ENCODE data around the gene COL6A1. TPM values are rescaled to one million over a fixed set of nuclear protein-coding genes. Genes with fewer than 3 reads are reported as not detected.
A peak's percentile ranks its signal among the peaks of the same experiment; 100 is the strongest.

Gene COL6A1
- total and polyA plus RNA-seq, 2 of the 13 experiments (the other 11 are each of a cell fraction or from before 2014, with no cell fraction given), result 3.1 to 4.8 TPM

DNA sequence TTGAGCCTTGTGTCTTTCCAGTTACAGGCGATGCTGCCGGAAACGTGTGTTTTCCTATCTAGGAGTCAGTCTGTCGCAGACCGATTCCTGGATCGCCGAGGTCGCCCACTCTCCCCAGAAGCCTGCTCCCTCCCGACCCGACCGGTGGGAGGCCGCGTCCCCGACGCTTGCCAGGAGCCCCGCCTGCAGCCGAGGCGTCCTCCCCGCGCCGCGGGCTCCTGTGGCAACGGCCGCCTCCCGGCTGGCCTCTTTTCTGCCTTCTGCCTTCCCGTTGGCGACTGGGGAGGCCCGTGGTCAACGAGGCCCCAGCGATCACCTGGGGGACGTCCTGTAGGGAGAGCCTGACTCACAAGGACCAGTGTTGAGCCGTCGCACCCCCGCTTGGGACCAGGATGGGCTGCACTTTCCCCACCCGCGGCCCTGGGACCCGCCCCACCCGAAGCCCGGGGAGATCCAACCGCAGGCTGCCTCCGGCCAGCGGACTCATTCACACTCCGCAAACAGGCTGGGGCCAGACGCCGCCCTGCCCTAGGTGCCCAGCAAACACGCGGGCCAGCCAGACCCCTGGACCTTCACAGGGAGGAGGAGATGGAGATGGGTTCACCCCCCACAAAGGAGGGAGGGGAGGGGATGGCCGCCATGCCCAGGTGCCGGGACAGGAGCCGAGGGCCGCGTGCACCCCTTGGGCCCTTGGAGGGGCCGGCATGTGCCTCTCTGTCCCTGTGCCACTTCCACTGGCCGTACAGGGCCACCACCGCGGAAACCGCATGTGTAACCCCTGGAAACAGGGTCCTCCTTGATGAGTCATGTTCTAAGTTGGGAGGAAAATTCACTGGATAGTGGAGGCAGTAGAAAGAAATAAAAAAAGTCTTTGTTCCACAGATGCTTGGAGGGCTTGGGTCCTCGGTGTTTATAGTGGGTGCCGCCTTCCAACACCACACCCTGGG, 7.2 kb upstream of the COL6A1 start (continued):
- TF ChIP-seq HNRNPL (IDR thresholded peaks at IDR 0.05; ENCODE audit: low read depth, low read length), result 0 out of 2 replicates have a peak, but pooled peaks have one; percentile 27
- TF ChIP-seq ZNF574 (CRISPR knock-in tag; IDR thresholded peaks at IDR 0.05), result 0 out of 2 replicates have a peak, but pooled peaks have one; percentile 3
- TF ChIP-seq NKX3-1 (CRISPR knock-in tag; IDR thresholded peaks at IDR 0.05), result no peak
- TF ChIP-seq HOMEZ (CRISPR knock-in tag; IDR thresholded peaks at IDR 0.05; ENCODE audit: low read depth), result no peak
- TF ChIP-seq, protein P1, sequence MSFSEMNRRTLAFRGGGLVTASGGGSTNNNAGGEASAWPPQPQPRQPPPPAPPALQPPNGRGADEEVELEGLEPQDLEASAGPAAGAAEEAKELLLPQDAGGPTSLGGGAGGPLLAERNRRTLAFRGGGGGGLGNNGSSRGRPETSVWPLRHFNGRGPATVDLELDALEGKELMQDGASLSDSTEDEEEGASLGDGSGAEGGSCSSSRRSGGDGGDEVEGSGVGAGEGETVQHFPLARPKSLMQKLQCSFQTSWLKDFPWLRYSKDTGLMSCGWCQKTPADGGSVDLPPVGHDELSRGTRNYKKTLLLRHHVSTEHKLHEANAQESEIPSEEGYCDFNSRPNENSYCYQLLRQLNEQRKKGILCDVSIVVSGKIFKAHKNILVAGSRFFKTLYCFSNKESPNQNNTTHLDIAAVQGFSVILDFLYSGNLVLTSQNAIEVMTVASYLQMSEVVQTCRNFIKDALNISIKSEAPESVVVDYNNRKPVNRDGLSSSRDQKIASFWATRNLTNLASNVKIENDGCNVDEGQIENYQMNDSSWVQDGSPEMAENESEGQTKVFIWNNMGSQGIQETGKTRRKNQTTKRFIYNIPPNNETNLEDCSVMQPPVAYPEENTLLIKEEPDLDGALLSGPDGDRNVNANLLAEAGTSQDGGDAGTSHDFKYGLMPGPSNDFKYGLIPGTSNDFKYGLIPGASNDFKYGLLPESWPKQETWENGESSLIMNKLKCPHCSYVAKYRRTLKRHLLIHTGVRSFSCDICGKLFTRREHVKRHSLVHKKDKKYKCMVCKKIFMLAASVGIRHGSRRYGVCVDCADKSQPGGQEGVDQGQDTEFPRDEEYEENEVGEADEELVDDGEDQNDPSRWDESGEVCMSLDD (CRISPR knock-in tag; IDR thresholded peaks at IDR 0.05; ENCODE audit: borderline replicate concordance), result 0 out of 2 replicates have a peak, but pooled peaks have one; percentile 21
- 0 out of 2 replicates have a peak, but pooled peaks have one; percentile 24 for TF ChIP-seq HDAC1 (CRISPR knock-in tag; IDR thresholded peaks at IDR 0.05)
- TF ChIP-seq, protein P2, sequence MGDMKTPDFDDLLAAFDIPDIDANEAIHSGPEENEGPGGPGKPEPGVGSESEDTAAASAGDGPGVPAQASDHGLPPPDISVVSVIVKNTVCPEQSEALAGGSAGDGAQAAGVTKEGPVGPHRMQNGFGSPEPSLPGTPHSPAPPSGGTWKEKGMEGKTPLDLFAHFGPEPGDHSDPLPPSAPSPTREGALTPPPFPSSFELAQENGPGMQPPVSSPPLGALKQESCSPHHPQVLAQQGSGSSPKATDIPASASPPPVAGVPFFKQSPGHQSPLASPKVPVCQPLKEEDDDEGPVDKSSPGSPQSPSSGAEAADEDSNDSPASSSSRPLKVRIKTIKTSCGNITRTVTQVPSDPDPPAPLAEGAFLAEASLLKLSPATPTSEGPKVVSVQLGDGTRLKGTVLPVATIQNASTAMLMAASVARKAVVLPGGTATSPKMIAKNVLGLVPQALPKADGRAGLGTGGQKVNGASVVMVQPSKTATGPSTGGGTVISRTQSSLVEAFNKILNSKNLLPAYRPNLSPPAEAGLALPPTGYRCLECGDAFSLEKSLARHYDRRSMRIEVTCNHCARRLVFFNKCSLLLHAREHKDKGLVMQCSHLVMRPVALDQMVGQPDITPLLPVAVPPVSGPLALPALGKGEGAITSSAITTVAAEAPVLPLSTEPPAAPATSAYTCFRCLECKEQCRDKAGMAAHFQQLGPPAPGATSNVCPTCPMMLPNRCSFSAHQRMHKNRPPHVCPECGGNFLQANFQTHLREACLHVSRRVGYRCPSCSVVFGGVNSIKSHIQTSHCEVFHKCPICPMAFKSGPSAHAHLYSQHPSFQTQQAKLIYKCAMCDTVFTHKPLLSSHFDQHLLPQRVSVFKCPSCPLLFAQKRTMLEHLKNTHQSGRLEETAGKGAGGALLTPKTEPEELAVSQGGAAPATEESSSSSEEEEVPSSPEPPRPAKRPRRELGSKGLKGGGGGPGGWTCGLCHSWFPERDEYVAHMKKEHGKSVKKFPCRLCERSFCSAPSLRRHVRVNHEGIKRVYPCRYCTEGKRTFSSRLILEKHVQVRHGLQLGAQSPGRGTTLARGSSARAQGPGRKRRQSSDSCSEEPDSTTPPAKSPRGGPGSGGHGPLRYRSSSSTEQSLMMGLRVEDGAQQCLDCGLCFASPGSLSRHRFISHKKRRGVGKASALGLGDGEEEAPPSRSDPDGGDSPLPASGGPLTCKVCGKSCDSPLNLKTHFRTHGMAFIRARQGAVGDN (CRISPR knock-in tag; IDR thresholded peaks at IDR 0.05), result peak; percentile 58
- TF ChIP-seq, protein P3, sequence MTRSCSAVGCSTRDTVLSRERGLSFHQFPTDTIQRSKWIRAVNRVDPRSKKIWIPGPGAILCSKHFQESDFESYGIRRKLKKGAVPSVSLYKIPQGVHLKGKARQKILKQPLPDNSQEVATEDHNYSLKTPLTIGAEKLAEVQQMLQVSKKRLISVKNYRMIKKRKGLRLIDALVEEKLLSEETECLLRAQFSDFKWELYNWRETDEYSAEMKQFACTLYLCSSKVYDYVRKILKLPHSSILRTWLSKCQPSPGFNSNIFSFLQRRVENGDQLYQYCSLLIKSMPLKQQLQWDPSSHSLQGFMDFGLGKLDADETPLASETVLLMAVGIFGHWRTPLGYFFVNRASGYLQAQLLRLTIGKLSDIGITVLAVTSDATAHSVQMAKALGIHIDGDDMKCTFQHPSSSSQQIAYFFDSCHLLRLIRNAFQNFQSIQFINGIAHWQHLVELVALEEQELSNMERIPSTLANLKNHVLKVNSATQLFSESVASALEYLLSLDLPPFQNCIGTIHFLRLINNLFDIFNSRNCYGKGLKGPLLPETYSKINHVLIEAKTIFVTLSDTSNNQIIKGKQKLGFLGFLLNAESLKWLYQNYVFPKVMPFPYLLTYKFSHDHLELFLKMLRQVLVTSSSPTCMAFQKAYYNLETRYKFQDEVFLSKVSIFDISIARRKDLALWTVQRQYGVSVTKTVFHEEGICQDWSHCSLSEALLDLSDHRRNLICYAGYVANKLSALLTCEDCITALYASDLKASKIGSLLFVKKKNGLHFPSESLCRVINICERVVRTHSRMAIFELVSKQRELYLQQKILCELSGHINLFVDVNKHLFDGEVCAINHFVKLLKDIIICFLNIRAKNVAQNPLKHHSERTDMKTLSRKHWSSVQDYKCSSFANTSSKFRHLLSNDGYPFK (CRISPR knock-in tag; IDR thresholded peaks at IDR 0.05; ENCODE audit: borderline replicate concordance), result 0 out of 2 replicates have a peak, but pooled peaks have one; percentile 19
- TF ChIP-seq SMAD1 (CRISPR knock-in tag; IDR thresholded peaks at IDR 0.05; ENCODE audit: borderline replicate concordance, low read depth), result 0 out of 2 replicates have a peak, but pooled peaks have one; percentile 34

Measured in HepG2 (cell line).